Measurements from ENCODE around the gene CKAP2. TPM values are rescaled to one million over a fixed set of nuclear protein-coding genes. Genes with fewer than 3 reads are reported as not detected.
"Not testable (repeated sequence)": the region's sequence is repeated elsewhere in the genome, so short reads cannot be mapped to it uniquely, and the experiment has no call there.

CKAP2 gene
- total and polyA plus RNA-seq, 7 donors: 3.0 to 10.5 (median 6.4) TPM

GRCh38 chr13:52502277-52502676 lies 47.0 kb downstream of the CKAP2 start:
- H3K9me3 ChIP-seq; DNase-seq; H3K36me3 ChIP-seq; H3K27ac ChIP-seq; H3K4me1 ChIP-seq; H3K4me3 ChIP-seq; intact Hi-C loops (cut with DNase I); H3K27me3 ChIP-seq: not testable (repeated sequence)
- WGBS, 2 donors: 88 to 94% methylated on average over 7 of the region's 7 CpGs

GRCh38 chr13:52505843-52506242 lies 50.6 kb downstream of the CKAP2 start:
- WGBS, 2 donors: no CpG with 5 or more reads among the region's 1 CpG
- H3K36me3 ChIP-seq; H3K27ac ChIP-seq; DNase-seq; H3K4me3 ChIP-seq; H3K27me3 ChIP-seq; H3K4me1 ChIP-seq; intact Hi-C loops (cut with DNase I); H3K9me3 ChIP-seq: not testable (repeated sequence)

GRCh38 chr13:52509532-52509931 lies 54.3 kb downstream of the CKAP2 start:
- H3K4me3 ChIP-seq; H3K9me3 ChIP-seq; H3K4me1 ChIP-seq; DNase-seq; H3K27me3 ChIP-seq; H3K27ac ChIP-seq; intact Hi-C loops (cut with DNase I); H3K36me3 ChIP-seq: not testable (repeated sequence)
- 80 to 86% methylated on average over 1 to 2 of the region's 6 CpGs for WGBS, 2 donors

- H3K4me3 ChIP-seq; DNase-seq; H3K9me3 ChIP-seq; H3K27ac ChIP-seq; H3K36me3 ChIP-seq; intact Hi-C loops (cut with DNase I); H3K4me1 ChIP-seq; H3K27me3 ChIP-seq: not testable (repeated sequence)
- WGBS, 2 donors: 83 to 96% methylated on average over 3 of the region's 3 CpGs
Measured at GRCh38 chr13:52510221-52510797, 55.0 kb downstream of the CKAP2 start.

- intact Hi-C loops (cut with DNase I); H3K4me3 ChIP-seq: not testable (repeated sequence)
- 96 to 97% methylated on average over 4 of the region's 4 CpGs for WGBS, 2 donors
Measured at GRCh38 chr13:52511598-52511997, 56.3 kb downstream of the CKAP2 start.

DNA sequence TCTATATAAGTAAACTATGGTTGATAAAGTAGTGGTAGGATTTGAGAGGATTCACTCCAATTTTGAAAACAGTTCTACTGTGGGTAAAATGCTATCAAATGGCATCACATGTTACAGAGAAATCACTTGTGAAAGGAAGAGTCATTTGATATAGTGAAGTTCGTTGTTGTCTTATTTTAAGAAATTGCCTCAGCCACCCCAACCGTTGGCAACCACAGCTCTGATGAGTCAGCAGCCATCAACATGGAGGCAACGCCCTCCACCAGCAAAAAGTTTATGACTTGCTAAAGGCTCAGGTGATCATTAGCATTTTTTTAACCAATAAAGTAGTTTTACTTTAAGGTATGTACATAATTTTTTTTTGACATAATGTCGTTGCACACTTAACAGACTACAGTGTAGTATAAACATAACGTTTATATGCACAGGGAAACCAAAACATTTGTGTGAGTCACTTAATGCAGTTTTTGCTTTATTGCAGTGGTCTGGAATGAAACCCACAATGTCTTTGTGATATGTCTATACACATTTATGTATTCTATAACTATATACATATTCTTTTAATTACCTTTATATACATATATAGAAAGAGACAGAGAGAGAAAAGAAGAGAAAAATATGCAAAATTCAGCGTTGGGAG lies 58.8 kb downstream of the CKAP2 start:
- H3K9me3 ChIP-seq; DNase-seq; H3K4me1 ChIP-seq; H3K4me3 ChIP-seq; intact Hi-C loops (cut with DNase I); H3K27me3 ChIP-seq; H3K36me3 ChIP-seq; H3K27ac ChIP-seq: not testable (repeated sequence)
- 8 to 50% methylated on average over 5 of the region's 6 CpGs for WGBS, 2 donors

More at GRCh38 chr13:52511598-52511997, 56.3 kb downstream of the CKAP2 start:
- DNase-seq, H3K36me3 ChIP-seq, H3K27ac ChIP-seq, H3K27me3 ChIP-seq, H3K4me1 ChIP-seq, H3K9me3 ChIP-seq: not testable (repeated sequence)

- intact Hi-C loops (cut with DNase I); H3K9me3 ChIP-seq; DNase-seq; H3K27ac ChIP-seq; H3K36me3 ChIP-seq; H3K27me3 ChIP-seq; H3K4me3 ChIP-seq; H3K4me1 ChIP-seq: not testable (repeated sequence)
- WGBS, 2 donors: 93 to 95% methylated on average over 2 of the region's 6 CpGs
Measured at GRCh38 chr13:52523323-52523722, 68.0 kb downstream of the CKAP2 start.

Other genes with a start within 250 kb of the CKAP2 start
- gene THSD1, start 49.3 kb upstream of the CKAP2 start, total RNA-seq: 1 to 10 TPM; 3.0 to 6.4 (median 4.8) TPM
- gene THSD1, start 49.3 kb upstream of the CKAP2 start, polyA plus RNA-seq: 1 to 10 TPM in 1 of 3 donors, under 1 TPM in 1, not detected in 1; 0.60 to 1.6 TPM
- 10 to 100 TPM; 52.8 to 85.0 (median 66.4) TPM for gene VPS36, start 4.8 kb upstream of the CKAP2 start, total RNA-seq
- gene VPS36, start 4.8 kb upstream of the CKAP2 start, polyA plus RNA-seq: 10 to 100 TPM; 22.3 to 33.1 (median 33.0) TPM
- 1 to 10 TPM in 3 of 4 donors, under 1 TPM in 1; 0.95 to 4.3 (median 3.7) TPM for gene HNRNPA1L2, start 187.0 kb downstream of the CKAP2 start, total RNA-seq
- 1 to 10 TPM; 2.8 to 6.2 (median 3.6) TPM for gene HNRNPA1L2, start 187.0 kb downstream of the CKAP2 start, polyA plus RNA-seq
- gene SUGT1, start 197.4 kb downstream of the CKAP2 start, total RNA-seq: 10 to 100 TPM; 21.9 to 48.5 (median 39.4) TPM
- gene SUGT1, start 197.4 kb downstream of the CKAP2 start, polyA plus RNA-seq: 10 to 100 TPM; 34.8 to 49.0 (median 42.9) TPM